ENCODE data around the gene MBD5.
"Not testable (repeated sequence)": the region's sequence is repeated elsewhere in the genome, so short reads cannot be mapped to it uniquely, and the experiment has no call there.

Gene MBD5

GRCh38 chr2:147996828-147997227 lies 24.1 kb upstream of the MBD5 start:
- no peak overlapping the region for H3K4me3 ChIP-seq (replicated peaks in 1 of 2; ENCODE audit: low read depth in 2 of 2, low read length in 2 of 2)
- no peak for DNase-seq (ENCODE audit: low read depth in 2 of 2)
- TF ChIP-seq CTCF (IDR thresholded peaks at IDR 0.05; ENCODE audit: low read depth, low read length), result no peak

GRCh38 chr2:147998203-147998602 lies 22.7 kb upstream of the MBD5 start:
- no peak for TF ChIP-seq CTCF (IDR thresholded peaks at IDR 0.05; ENCODE audit: low read depth, low read length)
- no peak overlapping the region for H3K4me3 ChIP-seq (replicated peaks in 1 of 2; ENCODE audit: low read depth in 2 of 2, low read length in 2 of 2)
- no peak for DNase-seq (ENCODE audit: low read depth in 2 of 2)

- no peak overlapping the region for H3K4me3 ChIP-seq (replicated peaks in 1 of 2; ENCODE audit: low read depth in 2 of 2, low read length in 2 of 2)
- TF ChIP-seq CTCF (IDR thresholded peaks at IDR 0.05; ENCODE audit: low read depth, low read length), result no peak
- DNase-seq (ENCODE audit: low read depth in 2 of 2), result no peak
Measured at GRCh38 chr2:147999126-147999525, 21.8 kb upstream of the MBD5 start.

- DNase-seq (ENCODE audit: low read depth in 2 of 2), result no peak
- H3K4me3 ChIP-seq (replicated peaks in 1 of 2; ENCODE audit: low read depth in 2 of 2, low read length in 2 of 2), result no peak overlapping the region
- TF ChIP-seq CTCF (IDR thresholded peaks at IDR 0.05; ENCODE audit: low read depth, low read length), result no peak
Measured at GRCh38 chr2:148000095-148000494, 20.8 kb upstream of the MBD5 start.

- H3K4me3 ChIP-seq (replicated peaks in 1 of 2; ENCODE audit: low read depth in 2 of 2, low read length in 2 of 2); DNase-seq (ENCODE audit: low read depth in 2 of 2): not testable (repeated sequence)
Measured at GRCh38 chr2:148002420-148002819, 18.5 kb upstream of the MBD5 start.

- DNase-seq (ENCODE audit: low read depth in 2 of 2), result no peak
- no peak for TF ChIP-seq CTCF (IDR thresholded peaks at IDR 0.05; ENCODE audit: low read depth, low read length)
- no peak overlapping the region for H3K4me3 ChIP-seq (replicated peaks in 1 of 2; ENCODE audit: low read depth in 2 of 2, low read length in 2 of 2)
Measured at GRCh38 chr2:148006249-148007007, 14.5 kb upstream of the MBD5 start.

- no peak overlapping the region for H3K4me3 ChIP-seq (replicated peaks in 1 of 2; ENCODE audit: low read depth in 2 of 2, low read length in 2 of 2)
- TF ChIP-seq CTCF (IDR thresholded peaks at IDR 0.05; ENCODE audit: low read depth, low read length), result no peak
- DNase-seq (ENCODE audit: low read depth in 2 of 2), result no peak
Measured at GRCh38 chr2:148007219-148007900, 13.5 kb upstream of the MBD5 start.

GRCh38 chr2:148008411-148008810 lies 12.5 kb upstream of the MBD5 start:
- DNase-seq (ENCODE audit: low read depth in 2 of 2); H3K4me3 ChIP-seq (replicated peaks in 1 of 2; ENCODE audit: low read depth in 2 of 2, low read length in 2 of 2): not testable (repeated sequence)

Data from cardiac fibroblast (primary cell).